Activated CD4-positive, alpha-beta T cell treated with anti-CD3 and anti-CD28 coated beads, Interleukin-2, amount 10 ng/mL, durations not matched to agents 7 days and 5 days (primary cell): ENCODE data around the gene GULP1. TPM values are rescaled to one million over a fixed set of nuclear protein-coding genes. Genes with fewer than 3 reads are reported as not detected.

Source experiments
- CTCF ChIA-PET: fragments of 350-600 bp; sonication (Branson Sonifier 250); formaldehyde crosslinking; loops from one replicate; lab custom pipeline; 2021; ENCODE audit warnings: antibody characterized with exemption; lab: Charles Lee
- POLR2A ChIA-PET: fragments of 350-600 bp; sonication (Branson Sonifier 250); formaldehyde crosslinking; loops from one replicate; lab custom pipeline; 2021; ENCODE audit warnings: antibody characterized with exemption; lab: Charles Lee
- DNase-seq: peaks from one replicate; pipeline ENCODE4 v3.0.0-alpha.2; 2020
- H3K27ac Mint-ChIP-seq: one replicate; pipeline ENCODE4 v1.8.0; 2021; ENCODE audit warnings: mild to moderate bottlenecking, moderate library complexity, mixed read lengths
- H3K27me3 Mint-ChIP-seq: one replicate; pipeline ENCODE4 v1.8.0; 2021; ENCODE audit warnings: mixed read lengths
- H3K36me3 Mint-ChIP-seq: one replicate; pipeline ENCODE4 v1.8.0; 2021; ENCODE audit warnings: low read depth, mixed read lengths
- H3K4me1 Mint-ChIP-seq: one replicate; pipeline ENCODE4 v1.8.0; 2021; ENCODE audit warnings: mixed read lengths
- H3K4me3 Mint-ChIP-seq: one replicate; pipeline ENCODE4 v1.8.0; 2021; ENCODE audit warnings: mild to moderate bottlenecking, moderate library complexity, mixed read lengths
- H3K9me3 Mint-ChIP-seq: one replicate; pipeline ENCODE4 v1.8.0; 2021; ENCODE audit warnings: mixed read lengths
- total RNA-seq, 2 experiments: library from RNA; stranded (reverse); gene quantifications; one replicate each; pipeline ENCODE4 v1.2.3, GENCODE V29; 2021

The GULP1 gene
- total RNA-seq, 2 experiments from 2014 or later = not detected

- Mint-ChIP-seq H3K4me1 (no peaks in the 10 kb centered on the region), H3K27ac (no peak overlapping the region), H3K9me3 (peaks cover 2% of the 10 kb centered on the region), H3K27me3 (no peaks in the 10 kb centered on the region), H3K4me3 (no peak overlapping the region), H3K36me3 (no peaks in the 10 kb centered on the region)
- ChIA-PET CTCF (interaction anchor here (1.3 kb wide), 1 partner anchor 8 kb away, joined by 3 read pairs; no protein-coding TSS in a partner anchor), POLR2A (no interaction called here)
- no peak for DNase-seq
Measured at GRCh38 chr2:188379748-188380147, 88.1 kb downstream of the GULP1 start.

GRCh38 chr2:188380280-188380679, 88.6 kb downstream of the GULP1 start:
- no peak overlapping the region for H3K27ac Mint-ChIP-seq
- H3K36me3 Mint-ChIP-seq = no peaks in the 10 kb centered on the region
- CTCF ChIA-PET = interaction anchor here (1.3 kb wide), 1 partner anchor 9 kb away, joined by 3 read pairs; no protein-coding TSS in a partner anchor
- POLR2A ChIA-PET = no interaction called here
- no peak for DNase-seq
- no peaks in the 10 kb centered on the region for H3K27me3 Mint-ChIP-seq
- H3K4me3 Mint-ChIP-seq = no peak overlapping the region
- H3K4me1 Mint-ChIP-seq = no peaks in the 10 kb centered on the region
- peaks cover 2% of the 10 kb centered on the region for H3K9me3 Mint-ChIP-seq

GRCh38 chr2:188381614-188382013, 89.9 kb downstream of the GULP1 start:
- Mint-ChIP-seq H3K27ac (no peak overlapping the region), H3K9me3 (peaks cover 2% of the 10 kb centered on the region), H3K4me1 (no peaks in the 10 kb centered on the region), H3K4me3 (no peak overlapping the region), H3K36me3 (no peaks in the 10 kb centered on the region), H3K27me3 (no peaks in the 10 kb centered on the region)
- no peak for DNase-seq
- CTCF ChIA-PET = no interaction called here
- POLR2A ChIA-PET = no interaction called here

GRCh38 chr2:188382107-188382506, 90.4 kb downstream of the GULP1 start:
- CTCF ChIA-PET = no interaction called here
- POLR2A ChIA-PET = no interaction called here
- no peak for DNase-seq
- no peak overlapping the region for H3K27ac Mint-ChIP-seq
- H3K4me1 Mint-ChIP-seq = no peaks in the 10 kb centered on the region
- H3K4me3 Mint-ChIP-seq = no peak overlapping the region
- H3K9me3 Mint-ChIP-seq = peaks cover 2% of the 10 kb centered on the region
- H3K27me3 Mint-ChIP-seq = no peaks in the 10 kb centered on the region
- no peaks in the 10 kb centered on the region for H3K36me3 Mint-ChIP-seq

GRCh38 chr2:188383158-188383557, 91.5 kb downstream of the GULP1 start:
- DNase-seq = no peak
- Mint-ChIP-seq H3K27me3 (no peaks in the 10 kb centered on the region), H3K36me3 (no peaks in the 10 kb centered on the region), H3K4me3 (no peak overlapping the region), H3K9me3 (peaks cover 2% of the 10 kb centered on the region), H3K27ac (no peak overlapping the region), H3K4me1 (no peaks in the 10 kb centered on the region)
- ChIA-PET CTCF (no interaction called here), POLR2A (no interaction called here)

- Mint-ChIP-seq H3K27me3 (no peaks in the 10 kb centered on the region), H3K9me3 (peaks cover 2% of the 10 kb centered on the region), H3K36me3 (no peaks in the 10 kb centered on the region), H3K27ac (no peak overlapping the region), H3K4me1 (no peaks in the 10 kb centered on the region), H3K4me3 (no peak overlapping the region)
- no peak for DNase-seq
- POLR2A ChIA-PET = no interaction called here
- CTCF ChIA-PET = no interaction called here
Measured at GRCh38 chr2:188385857-188386256, 94.2 kb downstream of the GULP1 start.

GRCh38 chr2:188388831-188389230, 97.2 kb downstream of the GULP1 start:
- no peak overlapping the region for H3K27ac Mint-ChIP-seq
- no peaks in the 10 kb centered on the region for H3K27me3 Mint-ChIP-seq
- no peaks in the 10 kb centered on the region for H3K4me1 Mint-ChIP-seq
- ChIA-PET POLR2A (no interaction called here), CTCF (no interaction called here)
- H3K4me3 Mint-ChIP-seq = no peak overlapping the region
- DNase-seq = no peak
- H3K9me3 Mint-ChIP-seq = peaks cover 2% of the 10 kb centered on the region
- no peaks in the 10 kb centered on the region for H3K36me3 Mint-ChIP-seq

GRCh38 chr2:188391354-188391753, 99.7 kb downstream of the GULP1 start:
- Mint-ChIP-seq H3K36me3 (no peaks in the 10 kb centered on the region), H3K4me3 (no peak overlapping the region), H3K27ac (no peak overlapping the region), H3K4me1 (no peaks in the 10 kb centered on the region), H3K9me3 (no peaks in the 10 kb centered on the region), H3K27me3 (no peaks in the 10 kb centered on the region)
- DNase-seq = no peak
- ChIA-PET CTCF (no interaction called here), POLR2A (no interaction called here)

- no peak for DNase-seq
- Mint-ChIP-seq H3K36me3 (no peaks in the 10 kb centered on the region), H3K4me3 (no peak overlapping the region), H3K9me3 (no peaks in the 10 kb centered on the region), H3K4me1 (no peaks in the 10 kb centered on the region), H3K27ac (no peak overlapping the region), H3K27me3 (no peaks in the 10 kb centered on the region)
- POLR2A ChIA-PET = no interaction called here
- CTCF ChIA-PET = no interaction called here
Measured at GRCh38 chr2:188394931-188395472, 103.3 kb downstream of the GULP1 start.

- H3K36me3 Mint-ChIP-seq = no peaks in the 10 kb centered on the region
- POLR2A ChIA-PET = no interaction called here
- no peaks in the 10 kb centered on the region for H3K27me3 Mint-ChIP-seq
- H3K9me3 Mint-ChIP-seq = no peaks in the 10 kb centered on the region
- H3K4me1 Mint-ChIP-seq = no peaks in the 10 kb centered on the region
- DNase-seq = no peak
- H3K4me3 Mint-ChIP-seq = no peak overlapping the region
- no peak overlapping the region for H3K27ac Mint-ChIP-seq
- CTCF ChIA-PET = no interaction called here
Measured at GRCh38 chr2:188395903-188396689, 104.4 kb downstream of the GULP1 start.

GRCh38 chr2:188399159-188399558, 107.5 kb downstream of the GULP1 start:
- Mint-ChIP-seq H3K4me1 (no peaks in the 10 kb centered on the region), H3K4me3 (no peak overlapping the region), H3K27ac (no peak overlapping the region), H3K9me3 (no peaks in the 10 kb centered on the region), H3K36me3 (no peaks in the 10 kb centered on the region), H3K27me3 (no peaks in the 10 kb centered on the region)
- ChIA-PET POLR2A (no interaction called here), CTCF (interaction anchor here (0.7 kb wide), 1 partner anchor 613 kb away, joined by 3 read pairs; no protein-coding TSS in a partner anchor)
- DNase-seq = no peak

- H3K4me1 Mint-ChIP-seq = no peaks in the 10 kb centered on the region
- POLR2A ChIA-PET = no interaction called here
- H3K27ac Mint-ChIP-seq = no peak overlapping the region
- peaks cover 2% of the 10 kb centered on the region for H3K9me3 Mint-ChIP-seq
- no peak overlapping the region for H3K4me3 Mint-ChIP-seq
- no peak for DNase-seq
- H3K27me3 Mint-ChIP-seq = no peaks in the 10 kb centered on the region
- no peaks in the 10 kb centered on the region for H3K36me3 Mint-ChIP-seq
- CTCF ChIA-PET = no interaction called here
Measured at GRCh38 chr2:188403676-188404075, 112.0 kb downstream of the GULP1 start.

- DNase-seq = no peak
- no peak overlapping the region for H3K27ac Mint-ChIP-seq
- peaks cover 2% of the 10 kb centered on the region for H3K9me3 Mint-ChIP-seq
- no peaks in the 10 kb centered on the region for H3K27me3 Mint-ChIP-seq
- H3K4me1 Mint-ChIP-seq = no peaks in the 10 kb centered on the region
- no peaks in the 10 kb centered on the region for H3K36me3 Mint-ChIP-seq
- ChIA-PET CTCF (interaction anchor here (0.6 kb wide), 1 partner anchor 142 kb away, joined by 3 read pairs; no protein-coding TSS in a partner anchor), POLR2A (no interaction called here)
- no peak overlapping the region for H3K4me3 Mint-ChIP-seq
Measured at GRCh38 chr2:188404341-188405004, 112.8 kb downstream of the GULP1 start.
